Upper lobe of right lung (tissue), 1 donor: ENCODE results near the gene VEGFC. TPM values are rescaled to one million over a fixed set of nuclear protein-coding genes. Genes with fewer than 3 reads are reported as not detected.

ENCODE experiments used
- ATAC-seq: fragments of 200-7000 bp; cut with Tn5 transposase; one replicate; pipeline ENCODE4 v1.9.1; 2020; ENCODE audit warnings: mild to moderate bottlenecking, moderate library complexity
- DNase-seq: peaks from one replicate; pipeline ENCODE4 v3.0.0-alpha.2; 2020
- H3K27ac ChIP-seq: fragments of 200-600 bp; one replicate; pipeline ENCODE4 v1.8.0; 2022
- H3K27me3 ChIP-seq: fragments of 200-600 bp; one replicate; pipeline ENCODE4 v1.8.0; 2022; ENCODE audit warnings: mild to moderate bottlenecking
- H3K36me3 ChIP-seq: fragments of 200-600 bp; one replicate; pipeline ENCODE4 v1.8.0; 2022
- H3K4me1 ChIP-seq: fragments of 200-600 bp; one replicate; pipeline ENCODE4 v1.8.0; 2022
- H3K4me3 ChIP-seq: fragments of 200-600 bp; one replicate; pipeline ENCODE4 v1.8.0; 2022; ENCODE audit warnings: mild to moderate bottlenecking
- H3K9me3 ChIP-seq: fragments of 200-600 bp; one replicate; pipeline ENCODE4 v1.8.0; 2022
- CTCF ChIP-seq: fragments of 200-600 bp; IDR thresholded peaks from one replicate; pipeline ENCODE4 v1.8.0; 2022; ENCODE audit warnings: antibody characterized with exemption
- intact Hi-C: fragments of 100-400 bp; cut with DNase I; formaldehyde crosslinking; loops from one replicate; pipeline ENCODE4 v1.11.0; 2022
- total RNA-seq: library from RNA; stranded (reverse); fragmentation: NEBNext Ultra II Directional; extraction: Animal tissue kit (Norgen Biotek cat#: 25700); gene quantifications from one replicate; pipeline ENCODE4 v1.2.1, GENCODE V29; 2021
- donor health status: DM: no; HTN: yes; CAD: no; lungs with severe emphysema.

Gene VEGFC
- total RNA-seq, 1 donor from 2014 or later, result 19.0 TPM

- Histone ChIP-seq H3K4me3 (no peak overlapping the region), H3K27me3 (peaks cover 3% of the 10 kb centered on the region), H3K27ac (no peak overlapping the region), H3K4me1 (peaks cover 12% of the 10 kb centered on the region), H3K36me3 (no peaks in the 10 kb centered on the region), H3K9me3 (no peaks in the 10 kb centered on the region)
- no peak for TF ChIP-seq CTCF
- DNase-seq (no peak), ATAC-seq (no peak)
- intact Hi-C loops, result no loop called here
Observed at GRCh38 chr4:176795441-176795840, 2.7 kb upstream of the VEGFC start.

- ATAC-seq (no peak), DNase-seq (no peak)
- H3K27ac ChIP-seq, result no peak overlapping the region
- intact Hi-C loops, result no loop called here
- H3K36me3 ChIP-seq, result no peaks in the 10 kb centered on the region
- no peak for TF ChIP-seq CTCF
- H3K27me3 ChIP-seq, result peaks cover 8% of the 10 kb centered on the region
- H3K9me3 ChIP-seq, result no peaks in the 10 kb centered on the region
- H3K4me1 ChIP-seq, result peaks cover 12% of the 10 kb centered on the region
- no peak overlapping the region for H3K4me3 ChIP-seq
Observed at GRCh38 chr4:176794651-176795050, 1.9 kb upstream of the VEGFC start.

- DNase-seq (no peak), ATAC-seq (no peak)
- no peak for TF ChIP-seq CTCF
- Histone ChIP-seq H3K27me3 (peaks cover 8% of the 10 kb centered on the region), H3K27ac (no peak overlapping the region), H3K36me3 (no peaks in the 10 kb centered on the region), H3K4me3 (no peak overlapping the region), H3K4me1 (peaks cover 12% of the 10 kb centered on the region), H3K9me3 (no peaks in the 10 kb centered on the region)
- intact Hi-C loops, result no loop called here
Observed at GRCh38 chr4:176794151-176794550, 1.4 kb upstream of the VEGFC start.

GRCh38 chr4:176793060-176793605, 411 bp upstream of the VEGFC start:
- intact Hi-C loops, result no loop called here
- Histone ChIP-seq H3K4me1 (peaks cover 12% of the 10 kb centered on the region), H3K4me3 (peak overlapping the region; percentile 66), H3K36me3 (no peaks in the 10 kb centered on the region), H3K9me3 (no peaks in the 10 kb centered on the region), H3K27me3 (peaks cover 8% of the 10 kb centered on the region), H3K27ac (no peak overlapping the region)
- TF ChIP-seq CTCF, result no peak
- no peak for ATAC-seq
- DNase-seq, result no peak

- Histone ChIP-seq H3K27me3 (peaks cover 8% of the 10 kb centered on the region), H3K4me1 (peaks cover 12% of the 10 kb centered on the region), H3K4me3 (peak overlapping the region; percentile 66), H3K27ac (peak overlapping the region; percentile 77), H3K36me3 (no peaks in the 10 kb centered on the region), H3K9me3 (no peaks in the 10 kb centered on the region)
- intact Hi-C loops, result no loop called here
- DNase-seq (peak; percentile 64), ATAC-seq (peak; percentile 49)
- no peak for TF ChIP-seq CTCF
Observed at GRCh38 chr4:176791591-176792325, 964 bp downstream of the VEGFC start.
